NCI-H82 (cell line): ENCODE data around the gene PPM1M.
"Not testable (repeated sequence)": the region's sequence is repeated elsewhere in the genome, so short reads cannot be mapped to it uniquely, and the experiment has no call there.

Experiments used
- DNase-seq: peaks from one replicate; lab custom pipeline; 2025; lab: John Stamatoyannopoulos, UW

PPM1M gene

GRCh38 chr3:52246728-52247408, 1.3 kb downstream of the PPM1M start:
- DNase-seq, result no peak

DNA sequence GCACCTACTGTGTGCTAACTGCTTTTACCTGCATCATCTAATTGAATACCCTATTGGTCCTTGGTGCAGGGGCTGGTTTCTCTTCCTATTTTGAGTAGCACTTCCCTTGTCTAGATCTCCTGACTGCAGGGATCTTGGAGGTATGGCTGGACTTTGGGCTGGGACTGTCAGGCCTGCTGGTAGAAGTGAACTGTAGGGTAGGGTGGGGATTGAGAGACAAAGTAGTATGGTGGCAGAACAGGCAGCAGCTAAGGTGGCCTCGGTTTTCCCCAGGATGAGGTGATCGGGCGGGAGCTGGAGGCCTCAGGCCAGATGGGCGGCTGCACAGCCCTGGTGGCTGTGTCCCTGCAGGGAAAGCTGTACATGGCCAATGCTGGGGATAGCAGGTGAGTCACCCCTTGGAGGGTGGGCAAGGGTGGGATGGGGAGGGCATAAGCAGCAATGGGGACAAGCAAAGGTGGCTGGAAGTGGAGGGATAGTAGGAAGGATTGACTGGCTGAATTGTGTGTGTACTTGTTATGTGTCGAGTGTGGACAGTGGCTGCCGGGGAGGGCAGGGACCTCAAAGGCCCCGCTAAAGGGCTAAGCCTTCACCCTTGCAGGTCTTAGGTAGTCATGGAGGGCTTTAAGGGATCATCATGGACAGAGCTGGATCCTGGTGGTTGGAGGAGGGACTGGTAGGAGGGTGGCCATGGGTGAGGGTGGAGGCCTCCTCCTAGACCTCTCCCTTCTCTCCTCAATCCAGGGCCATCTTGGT, 2.0 kb downstream of the PPM1M start:
- DNase-seq, result no peak

- no peak for DNase-seq
Observed at GRCh38 chr3:52248165-52248541, 2.6 kb downstream of the PPM1M start.

GRCh38 chr3:52248816-52249547, 3.4 kb downstream of the PPM1M start:
- peak; percentile 50 for DNase-seq

DNA sequence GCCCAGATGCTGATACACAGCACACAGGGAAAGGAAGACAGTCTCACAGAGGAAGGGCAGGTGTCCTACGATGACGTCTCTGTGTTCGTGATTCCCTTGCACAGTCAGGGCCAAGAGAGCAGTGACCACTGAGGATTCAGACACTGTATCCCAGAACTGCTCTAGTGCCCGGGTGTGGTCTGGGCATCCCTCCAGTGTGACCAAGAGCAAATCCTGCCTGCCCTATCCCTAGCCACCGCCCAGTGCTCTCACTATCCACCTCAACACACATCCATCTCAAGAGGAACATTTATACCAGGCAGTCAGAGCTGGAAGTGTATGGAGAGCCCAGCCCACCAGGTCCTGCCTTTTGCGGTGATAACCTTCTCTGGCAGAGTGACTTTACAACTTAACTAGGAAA, 4.1 kb downstream of the PPM1M start:
- DNase-seq, result no peak

GRCh38 chr3:52250122-52250521, 4.6 kb downstream of the PPM1M start:
- no peak for DNase-seq

GRCh38 chr3:52253314-52254304, 8.1 kb downstream of the PPM1M start:
- no peak for DNase-seq

GRCh38 chr3:52254608-52255007, 9.0 kb downstream of the PPM1M start:
- DNase-seq, result no peak

DNA sequence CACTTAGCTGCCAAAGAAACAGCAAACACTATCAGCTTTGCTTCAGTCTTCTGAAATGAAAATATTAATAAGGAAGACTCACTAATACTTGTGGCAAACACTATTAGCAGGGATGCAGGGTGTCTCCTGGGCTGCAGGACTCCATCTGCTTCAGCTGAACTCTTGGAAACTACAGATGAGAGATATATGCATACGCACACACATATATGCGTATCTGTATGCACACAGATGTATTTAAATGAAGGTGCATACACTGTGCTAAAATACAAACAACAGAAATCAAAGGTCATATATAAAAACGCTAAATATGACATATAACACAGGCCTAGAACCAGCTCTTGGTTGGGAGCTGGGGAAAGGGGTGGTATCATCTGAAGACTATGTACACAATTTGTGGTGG, 10.6 kb downstream of the PPM1M start:
- DNase-seq, result no peak

DNA sequence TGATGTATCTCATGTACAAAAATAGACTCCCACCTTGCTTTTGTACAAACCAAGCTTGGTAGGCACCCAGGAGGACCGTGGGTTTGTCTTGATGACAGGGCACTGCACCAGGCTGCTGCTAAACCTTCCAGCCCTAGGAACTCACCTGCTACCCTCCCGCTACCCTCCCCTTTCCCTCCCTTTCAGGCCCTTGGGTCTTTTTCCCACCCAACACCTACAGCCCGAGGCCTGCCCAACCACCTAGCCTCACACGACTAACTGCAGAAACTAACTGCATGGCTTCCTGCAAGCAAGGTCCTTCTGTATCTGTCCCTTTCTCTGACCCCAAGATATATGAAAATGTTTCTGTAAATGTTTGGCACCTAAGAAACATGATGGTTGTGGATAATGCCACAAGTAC, 11.1 kb downstream of the PPM1M start:
- DNase-seq, result no peak

DNA sequence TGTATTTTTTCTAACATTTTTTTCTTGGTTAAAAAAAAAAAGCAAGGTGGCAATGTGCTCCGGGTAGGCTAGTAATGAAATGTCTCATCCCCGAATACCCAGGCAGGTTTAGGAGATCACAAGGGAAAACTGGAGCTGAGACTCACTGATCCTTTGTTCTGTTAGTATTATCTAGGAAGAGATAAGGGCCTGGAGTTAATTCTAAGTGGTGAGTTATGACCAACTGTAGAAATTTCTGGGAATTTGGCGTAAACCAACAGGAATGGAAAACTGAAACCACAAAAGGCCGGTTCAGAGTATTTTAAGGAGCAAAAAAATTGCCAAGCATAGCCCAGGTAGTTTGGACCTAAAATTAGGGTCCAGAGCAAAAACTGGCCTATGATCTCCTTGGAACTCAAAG, 12.4 kb downstream of the PPM1M start:
- no peak for DNase-seq

GRCh38 chr3:52259035-52259434, 13.5 kb downstream of the PPM1M start:
- DNase-seq, result no peak

DNA sequence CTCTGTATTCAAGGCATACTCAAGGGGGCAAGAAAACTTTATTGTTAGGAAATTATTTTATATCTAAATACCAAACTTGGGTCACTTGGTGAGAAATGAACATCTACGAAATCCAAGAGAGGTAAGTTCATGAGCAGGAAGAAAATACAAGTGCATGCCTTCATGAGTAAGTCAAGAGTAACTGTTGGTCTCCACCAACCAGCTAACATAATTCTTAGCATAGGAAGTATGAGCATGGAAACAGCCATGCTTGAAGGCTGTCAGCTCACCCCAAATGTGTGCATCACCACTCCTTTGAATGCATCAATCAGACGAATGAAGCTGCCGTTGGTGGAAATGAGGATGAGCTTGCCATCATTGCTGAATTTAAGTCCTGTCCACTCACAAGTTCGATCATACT, 13.9 kb downstream of the PPM1M start:
- no peak for DNase-seq

DNA sequence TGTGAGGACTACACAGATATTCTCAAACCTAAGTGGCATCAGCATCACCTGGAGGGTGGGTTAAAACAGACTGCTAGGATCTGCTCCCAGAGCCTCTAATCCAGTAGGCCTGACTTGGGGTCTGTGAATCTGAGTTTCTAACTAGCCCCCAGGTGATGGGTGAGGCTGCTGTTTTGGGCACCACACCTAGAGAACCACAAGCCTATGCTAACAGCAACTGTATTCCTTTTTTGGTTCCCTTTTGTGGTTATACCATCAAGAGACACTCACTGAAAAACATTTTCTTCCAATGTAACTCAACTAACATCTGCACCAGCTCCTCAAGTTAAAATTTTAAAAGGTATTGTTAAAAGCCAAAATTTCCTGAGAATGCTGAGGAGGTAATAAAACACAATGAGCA, 16.9 kb downstream of the PPM1M start:
- DNase-seq, result no peak

GRCh38 chr3:52265387-52265786, 19.8 kb downstream of the PPM1M start:
- no peak for DNase-seq

DNA sequence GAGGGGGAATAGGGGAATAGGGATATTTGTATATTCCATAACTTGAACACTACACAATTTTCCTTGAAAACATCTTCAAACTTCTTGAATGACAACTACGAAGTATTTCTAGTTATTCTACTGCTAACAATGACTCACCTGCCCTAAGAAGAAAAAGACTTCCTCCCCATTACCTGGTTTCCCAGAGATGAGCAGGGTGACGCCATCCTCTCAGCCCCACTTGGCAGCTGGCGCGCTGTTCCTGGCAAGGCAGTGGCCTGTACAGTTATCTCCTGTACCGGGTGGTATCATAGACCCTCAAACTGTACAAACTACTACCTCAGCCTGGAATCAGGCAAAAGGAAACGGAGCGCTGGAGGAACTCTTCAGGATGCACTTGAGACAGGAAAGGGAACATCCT, 22.5 kb downstream of the PPM1M start:
- DNase-seq, result no peak

GRCh38 chr3:52269776-52270175, 24.2 kb downstream of the PPM1M start:
- no peak for DNase-seq

- no peak for DNase-seq
Observed at GRCh38 chr3:52270252-52270754, 24.7 kb downstream of the PPM1M start.

GRCh38 chr3:52272172-52272571, 26.6 kb downstream of the PPM1M start:
- DNase-seq, result not testable (repeated sequence)

DNA sequence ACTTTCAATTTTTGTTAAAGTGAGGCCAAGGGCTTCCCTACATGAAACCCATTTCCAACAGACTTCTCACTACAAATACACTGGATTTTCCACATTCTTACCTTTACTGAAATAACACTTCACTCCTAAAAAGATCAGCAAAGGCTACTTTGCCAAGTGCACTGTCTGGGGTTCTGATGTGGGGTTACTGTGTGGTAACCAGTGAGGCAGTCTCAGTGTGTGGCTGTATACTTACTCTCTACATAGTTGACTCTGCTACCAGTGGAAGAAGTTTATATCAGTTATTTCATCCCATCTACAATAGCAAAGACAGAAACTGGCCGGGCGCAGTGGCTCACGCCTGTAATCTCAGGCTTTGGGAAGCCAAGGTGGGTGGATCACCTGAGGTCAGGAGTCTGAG, 27.3 kb downstream of the PPM1M start:
- no peak for DNase-seq

GRCh38 chr3:52274781-52275180, 29.2 kb downstream of the PPM1M start:
- DNase-seq, result not testable (repeated sequence)
